ENCODE measurements around the gene ITGB3.

- TF ChIP-seq CTCF (IDR thresholded peaks at IDR 0.05; ENCODE audit: low read depth, low read length) (no peak), EZH2phosphoT487 (IDR thresholded peaks at IDR 0.05; ENCODE audit: low read depth) (no peak)
Observed at GRCh38 chr17:47320879-47321502, 67.4 kb downstream of the ITGB3 start.
